Activated T-cell treated with anti-CD3 and anti-CD28 coated beads for 1 hour (primary cell): ENCODE measurements around the gene PHOSPHO1.
"Not testable (repeated sequence)": the region's sequence is repeated elsewhere in the genome, so short reads cannot be mapped to it uniquely, and the experiment has no call there.

Source experiments
- DNase-seq: peaks from one replicate; pipeline ENCODE4 v3.0.0-alpha.2; 2020; ENCODE audit warnings: low read depth

PHOSPHO1 gene

DNA sequence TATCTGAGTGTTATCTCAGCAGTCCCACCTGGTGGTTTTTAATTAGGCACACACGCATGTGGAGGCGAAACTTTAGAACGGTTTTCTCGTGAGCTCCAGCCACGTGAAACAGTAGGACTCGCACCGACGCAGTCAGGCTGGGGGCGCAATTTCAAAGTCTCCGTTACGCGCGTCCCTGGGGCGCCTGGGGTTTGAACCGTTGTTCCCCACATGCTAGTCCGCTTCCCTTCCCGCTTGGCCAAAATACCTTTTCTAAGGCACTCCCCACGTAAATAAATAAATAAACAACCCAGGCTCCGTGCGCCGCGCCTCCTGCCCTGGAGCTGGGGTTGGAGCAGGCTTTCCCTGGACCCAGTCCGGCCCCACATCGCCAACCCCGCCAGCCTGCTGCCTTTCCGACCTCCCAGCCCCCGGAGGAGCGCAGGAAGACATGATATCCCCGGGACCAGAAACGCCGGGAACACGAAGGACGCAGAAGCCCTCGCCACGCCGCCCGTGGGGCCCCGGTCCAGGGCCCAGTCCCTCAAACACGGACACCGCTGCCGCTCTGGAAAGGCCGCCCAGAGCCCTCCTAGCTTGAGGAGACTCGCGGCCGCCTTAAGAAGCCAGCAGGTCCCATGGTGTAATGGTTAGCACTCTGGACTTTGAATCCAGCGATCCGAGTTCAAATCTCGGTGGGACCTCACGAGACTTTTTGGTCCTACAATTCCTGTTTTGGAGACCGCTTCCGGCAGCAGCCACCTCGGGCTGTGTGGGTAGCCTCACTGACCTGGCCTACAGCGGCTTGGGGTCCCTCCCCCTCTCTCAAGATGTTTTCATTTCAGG lies 38.5 kb downstream of the PHOSPHO1 start:
- DNase-seq = peak; percentile 95

DNA sequence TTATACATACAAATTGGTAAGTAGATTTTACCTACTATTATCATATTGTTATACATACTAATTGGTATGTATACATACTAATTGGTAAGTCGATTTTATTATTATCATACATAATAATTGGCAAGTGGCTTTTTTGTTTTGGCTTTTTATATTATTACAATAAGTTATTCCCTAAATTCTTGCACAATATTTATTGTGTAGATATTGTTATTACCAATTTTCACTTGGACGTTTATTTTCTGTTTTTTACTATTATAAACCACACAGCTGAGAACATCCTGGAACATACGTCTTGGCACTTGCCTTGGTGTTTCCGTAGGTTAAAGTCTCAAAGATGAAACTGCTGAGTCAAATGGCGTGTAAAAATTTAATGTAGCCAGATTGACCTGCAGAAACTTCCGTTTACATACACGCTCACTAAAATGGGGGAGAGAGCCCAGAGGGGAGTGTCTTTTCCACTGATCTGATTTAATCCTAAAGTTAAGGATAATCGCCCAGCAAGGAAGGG lies 39.1 kb downstream of the PHOSPHO1 start:
- no peak for DNase-seq

DNA sequence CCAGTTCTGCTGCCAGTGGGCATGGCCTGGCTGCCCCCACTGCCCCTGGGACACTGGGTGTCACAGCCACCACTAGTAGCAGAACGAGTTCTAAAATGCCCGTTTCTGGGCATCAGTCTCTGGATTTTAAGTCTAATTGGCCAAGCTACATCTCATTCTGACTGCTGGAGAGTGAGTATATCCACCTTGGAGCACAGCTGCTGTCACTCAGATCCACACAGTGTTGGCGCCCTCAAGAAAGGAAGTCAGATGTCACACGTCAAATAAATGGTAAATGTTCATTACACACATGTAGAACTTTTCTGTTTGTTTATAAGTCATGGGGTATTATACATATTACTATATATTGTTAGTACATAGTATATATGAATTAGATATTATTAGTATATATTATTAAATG lies 39.7 kb downstream of the PHOSPHO1 start:
- no peak for DNase-seq

DNA sequence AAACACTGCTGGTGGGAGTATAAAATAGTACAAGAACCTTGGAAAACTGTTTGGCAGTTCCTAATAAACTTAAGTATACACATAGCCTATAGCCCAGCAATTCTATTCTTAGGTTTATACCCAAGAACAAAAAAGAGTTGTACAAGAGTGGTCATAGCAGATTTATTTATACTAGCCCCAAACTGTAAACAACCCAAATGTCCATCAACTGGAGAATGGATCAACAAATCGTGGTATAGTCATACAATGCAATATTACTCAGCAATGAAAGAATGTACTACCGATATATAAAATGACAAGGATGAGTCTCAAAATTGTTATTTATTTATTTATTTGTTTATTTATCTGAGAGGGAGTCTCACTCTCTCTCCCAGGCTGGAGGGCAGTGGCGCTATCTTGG lies 43.3 kb downstream of the PHOSPHO1 start:
- DNase-seq = no peak

DNA sequence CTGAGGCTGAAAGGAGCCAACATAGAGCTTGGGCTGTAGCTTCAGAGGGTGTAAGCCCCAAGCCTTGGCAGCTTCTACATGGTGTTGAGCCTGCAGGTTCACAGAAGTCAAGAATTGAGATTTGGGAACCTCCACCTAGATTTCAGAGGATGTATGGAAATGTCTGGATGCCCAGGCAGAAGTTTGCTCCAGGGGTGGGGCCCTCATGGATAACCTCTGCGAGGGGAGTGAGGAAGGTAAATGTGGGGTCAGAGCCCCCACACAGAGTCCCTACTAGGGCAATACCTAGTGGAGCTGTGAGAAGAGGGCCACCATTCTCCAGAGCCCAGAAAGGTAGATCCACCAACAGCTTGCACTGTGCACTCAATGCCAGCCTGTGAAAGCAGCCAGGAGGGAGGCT lies 45.2 kb downstream of the PHOSPHO1 start:
- not testable (repeated sequence) for DNase-seq

DNA sequence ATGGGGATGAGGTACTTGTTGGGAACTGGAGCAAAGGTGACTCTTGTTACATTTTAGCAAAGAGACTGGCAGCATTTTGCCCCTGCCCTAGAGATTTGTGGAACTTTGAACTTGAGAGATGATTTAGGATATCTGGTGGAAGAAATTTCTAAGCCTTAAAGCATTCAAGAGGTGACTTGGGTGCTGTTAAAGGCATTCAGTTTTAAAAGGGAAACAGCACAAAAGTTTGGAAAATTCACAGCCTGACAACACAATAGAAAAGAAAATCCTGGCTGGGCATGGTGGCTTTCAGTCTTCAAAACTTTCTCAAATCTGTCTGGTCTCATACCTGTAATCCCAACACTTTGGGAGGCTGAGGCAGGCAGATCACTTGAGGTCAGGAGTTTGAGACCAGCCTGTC lies 46.1 kb downstream of the PHOSPHO1 start:
- not testable (repeated sequence) for DNase-seq

DNA sequence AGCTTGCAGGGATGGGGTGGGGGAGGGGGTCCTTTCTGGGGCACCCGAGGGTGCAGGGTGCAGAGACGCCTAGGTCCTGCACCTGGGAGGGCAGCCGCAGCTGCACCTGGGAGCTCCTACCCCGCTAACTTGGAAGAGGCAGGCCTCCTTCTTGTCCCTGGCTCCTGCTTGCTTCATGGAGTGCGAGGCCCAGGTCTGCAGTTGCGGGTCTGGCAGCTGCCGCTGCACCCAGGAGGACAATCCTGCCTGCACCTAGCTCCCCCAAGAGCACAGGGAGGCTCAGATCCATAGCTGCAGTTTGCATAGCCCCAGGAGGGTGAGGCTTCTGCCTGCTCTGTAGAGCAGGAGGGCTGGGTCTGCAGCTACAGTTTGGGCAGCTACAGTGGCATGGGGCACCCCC lies 46.8 kb downstream of the PHOSPHO1 start:
- DNase-seq = no peak

DNA sequence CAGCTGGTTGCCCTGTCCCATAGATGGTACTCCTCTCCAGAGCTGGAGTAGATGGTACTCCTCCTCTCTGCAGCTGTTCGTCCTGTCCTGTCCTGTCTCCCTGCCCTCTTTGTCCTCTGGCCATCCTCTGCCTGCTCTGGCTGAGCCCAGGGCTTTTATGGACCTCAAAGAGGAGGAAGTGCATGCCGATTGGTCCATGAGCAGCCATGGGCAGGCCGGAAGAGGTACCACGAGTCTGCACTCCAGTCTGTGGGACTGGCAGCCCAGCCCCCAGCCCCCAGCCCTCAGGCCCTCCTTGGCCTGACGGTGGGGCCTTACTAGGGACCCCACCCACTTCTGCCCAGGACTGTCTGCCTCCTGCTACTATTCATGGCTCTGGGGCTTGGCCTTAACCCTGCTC lies 47.2 kb downstream of the PHOSPHO1 start:
- no peak for DNase-seq

DNA sequence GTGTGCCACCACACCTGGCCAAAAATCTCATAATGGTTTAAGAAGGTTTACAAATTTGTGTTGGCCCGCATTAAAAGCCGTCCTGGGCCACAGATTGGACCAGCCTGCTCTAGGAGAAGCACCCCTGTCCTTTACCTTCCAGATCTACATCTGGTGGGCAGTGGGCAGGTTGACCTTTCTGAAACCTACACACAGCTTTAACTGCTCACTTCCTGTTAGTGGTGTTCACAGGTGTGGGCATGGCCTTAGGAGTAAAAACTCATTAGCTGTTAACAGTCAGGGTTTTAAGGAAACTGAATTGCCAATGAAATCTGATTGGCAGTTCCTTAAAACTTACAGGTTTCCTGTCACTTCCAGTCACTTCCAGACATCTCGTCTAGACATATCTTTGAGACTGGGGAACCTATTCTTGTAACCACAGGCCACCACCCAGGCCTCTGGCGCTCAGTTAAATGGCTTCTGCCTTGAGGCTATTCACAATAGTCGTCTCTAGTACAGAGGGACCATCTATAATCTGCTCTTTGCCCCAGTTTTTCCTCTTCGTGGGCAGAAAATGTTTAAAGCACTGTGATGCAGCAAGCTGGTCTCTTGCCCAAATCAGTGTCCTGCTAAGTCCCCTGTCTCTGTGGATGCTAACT lies 49.5 kb downstream of the PHOSPHO1 start:
- DNase-seq = no peak

DNA sequence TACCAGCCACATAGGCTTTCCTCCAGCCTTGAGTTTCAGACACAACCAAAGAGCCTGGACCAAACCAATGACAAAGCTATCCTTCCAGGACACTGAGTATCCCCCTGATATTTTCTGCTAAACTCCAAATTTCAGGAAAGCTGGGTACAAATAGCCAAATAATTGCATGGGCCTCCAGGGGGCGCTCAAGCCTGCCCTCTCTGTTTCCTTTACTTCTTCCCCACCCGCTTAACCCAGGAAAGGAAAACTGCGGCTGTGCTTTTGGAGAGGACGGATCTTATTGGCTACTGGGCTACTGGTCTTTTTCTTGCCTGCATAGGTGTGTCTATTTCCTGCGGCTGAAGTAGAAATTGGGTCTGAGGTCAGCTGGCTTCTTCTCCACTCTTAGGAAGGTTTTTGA lies 50.3 kb downstream of the PHOSPHO1 start:
- peak; percentile 60 for DNase-seq

DNA sequence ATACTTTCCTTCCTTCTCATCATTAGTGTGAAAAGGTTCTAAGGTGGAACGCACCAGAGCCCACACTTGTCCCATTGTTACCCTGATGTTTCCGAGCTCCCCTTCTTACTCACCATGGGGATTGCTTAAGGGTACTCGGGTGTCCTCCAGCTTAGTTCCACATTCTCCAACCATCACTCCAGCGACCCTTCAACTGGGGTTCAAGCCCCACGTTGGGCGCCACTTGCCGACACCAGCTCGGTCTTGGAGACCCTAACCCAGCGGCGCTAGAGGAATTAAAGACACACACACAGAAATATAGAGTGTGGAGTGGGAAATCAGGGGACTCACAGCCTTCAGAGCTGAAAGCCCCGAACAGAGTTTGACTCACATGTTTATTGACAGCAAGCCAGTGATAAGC lies 54.6 kb downstream of the PHOSPHO1 start:
- not testable (repeated sequence) for DNase-seq
